SU-DHL-6 (cell line): ENCODE measurements around the gene ZNF253.

Experiments used
- H2AFZ ChIP-seq: fragments of 200-600 bp; sonication (generic); 2 replicates; pipeline ENCODE4 v1.6.1; 2014; ENCODE audit warnings: low read depth, mild to moderate bottlenecking, moderate library complexity, mixed read lengths, antibody characterized with exemption, low read length; ENCODE audit not compliant: severe bottlenecking
- H3F3A ChIP-seq: fragments of 200-600 bp; shearing (Covaris generic); 2 replicates; pipeline ENCODE4 v1.6.0; 2016; ENCODE audit warnings: antibody characterized with exemption, mild to moderate bottlenecking; ENCODE audit not compliant: insufficient read depth
- H3K27ac ChIP-seq: fragments of 200-600 bp; sonication (generic); 2 replicates; pipeline ENCODE4 v1.5.1; 2016; ENCODE audit warnings: low read depth, mild to moderate bottlenecking, low read length, moderate library complexity, mixed read lengths
- H3K27me3 ChIP-seq: fragments of 200-600 bp; sonication (generic), shearing (Covaris generic); 2 replicates; pipeline ENCODE4 v1.6.0; 2014; ENCODE audit warnings: mild to moderate bottlenecking, low read length
- H3K36me3 ChIP-seq: fragments of 200-600 bp; sonication (generic); 2 replicates; pipeline ENCODE4 v1.6.1; 2014; ENCODE audit warnings: mild to moderate bottlenecking, low read length, mixed read lengths
- H3K4me2 ChIP-seq: fragments of 300-600, 200-600 bp; shearing (Covaris generic), sonication (generic); 2 replicates; pipeline ENCODE4 v1.6.0; 2014; ENCODE audit warnings: low read length, low read depth, mild to moderate bottlenecking; ENCODE audit not compliant: poor library complexity, severe bottlenecking
- H3K4me3 ChIP-seq: fragments of 200-600 bp; sonication (generic); 2 replicates; pipeline ENCODE4 v1.5.1; 2014; ENCODE audit warnings: antibody characterized with exemption, low read length, mild to moderate bottlenecking, mixed read lengths; ENCODE audit not compliant: insufficient read depth, poor library complexity, severe bottlenecking
- H3K79me2 ChIP-seq: fragments of 200-600 bp; sonication (generic); 2 replicates; pipeline ENCODE4 v1.6.1; 2014; ENCODE audit warnings: mild to moderate bottlenecking, low read length, moderate library complexity; ENCODE audit not compliant: insufficient read depth
- H3K9ac ChIP-seq: fragments of 200-600 bp; sonication (generic); 2 replicates; pipeline ENCODE4 v1.7.0; 2014; ENCODE audit warnings: mild to moderate bottlenecking, low read length
- H3K9me2 ChIP-seq: fragments of 200-600 bp; sonication (generic); replicated peaks from 2 replicates; pipeline ENCODE4 v1.6.1; 2014; ENCODE audit warnings: low read length; ENCODE audit not compliant: insufficient read depth
- H3K9me3 ChIP-seq: fragments of 200-600 bp; sonication (generic); 2 replicates; pipeline ENCODE4 v1.6.1; 2014; ENCODE audit warnings: low read length, mixed read lengths; ENCODE audit not compliant: insufficient read depth
- H4K20me1 ChIP-seq: fragments of 200-600 bp; sonication (generic); 2 replicates; pipeline ENCODE4 v1.6.1; 2014; ENCODE audit warnings: low read depth, mild to moderate bottlenecking, antibody characterized with exemption, low read length, moderate library complexity, mixed read lengths
- EZH2phosphoT487 ChIP-seq: fragments of 200-600 bp; sonication (generic), shearing (Covaris generic); conservative IDR thresholded peaks from 2 replicates; pipeline ENCODE4 v1.6.1; 2018; ENCODE audit warnings: mild to moderate bottlenecking, antibody characterized with exemption, low read length, moderate library complexity, mixed read lengths
- TF ChIP-seq, protein P1 (sequence below): fragments of 200-600 bp; sonication (generic); IDR thresholded peaks from one replicate; pipeline ENCODE4 v1.5.1; 2017; ENCODE audit warnings: antibody characterized with exemption, mild to moderate bottlenecking, low read length, moderate library complexity; ENCODE audit not compliant: insufficient read depth, poor library complexity, severe bottlenecking

The ZNF253 gene

DNA sequence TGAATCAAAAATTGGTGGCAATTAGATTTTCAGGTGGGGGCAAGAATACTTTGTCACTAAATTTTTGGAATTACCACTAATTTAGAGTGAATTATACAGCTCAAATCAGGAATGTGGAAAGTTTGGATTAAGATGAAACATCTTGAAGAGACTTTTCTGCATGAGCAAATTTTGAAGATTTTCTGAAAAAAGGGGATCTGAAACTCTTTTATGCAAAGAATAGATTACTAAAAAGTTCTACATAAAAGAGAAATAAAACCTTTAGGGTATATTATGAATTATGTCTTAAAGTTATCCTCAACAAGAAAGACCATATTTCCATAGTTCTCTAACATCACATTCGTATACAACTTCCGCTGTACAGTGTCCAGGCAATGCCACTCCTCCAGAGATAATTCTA is 71.7 kb downstream of the ZNF253 start:
- no peak overlapping the region for H2AFZ ChIP-seq
- H3K27me3 ChIP-seq = no peaks in the 10 kb centered on the region
- no peaks in the 10 kb centered on the region for H3K79me2 ChIP-seq
- H3K4me2 ChIP-seq = no peak overlapping the region
- TF ChIP-seq, protein P1, sequence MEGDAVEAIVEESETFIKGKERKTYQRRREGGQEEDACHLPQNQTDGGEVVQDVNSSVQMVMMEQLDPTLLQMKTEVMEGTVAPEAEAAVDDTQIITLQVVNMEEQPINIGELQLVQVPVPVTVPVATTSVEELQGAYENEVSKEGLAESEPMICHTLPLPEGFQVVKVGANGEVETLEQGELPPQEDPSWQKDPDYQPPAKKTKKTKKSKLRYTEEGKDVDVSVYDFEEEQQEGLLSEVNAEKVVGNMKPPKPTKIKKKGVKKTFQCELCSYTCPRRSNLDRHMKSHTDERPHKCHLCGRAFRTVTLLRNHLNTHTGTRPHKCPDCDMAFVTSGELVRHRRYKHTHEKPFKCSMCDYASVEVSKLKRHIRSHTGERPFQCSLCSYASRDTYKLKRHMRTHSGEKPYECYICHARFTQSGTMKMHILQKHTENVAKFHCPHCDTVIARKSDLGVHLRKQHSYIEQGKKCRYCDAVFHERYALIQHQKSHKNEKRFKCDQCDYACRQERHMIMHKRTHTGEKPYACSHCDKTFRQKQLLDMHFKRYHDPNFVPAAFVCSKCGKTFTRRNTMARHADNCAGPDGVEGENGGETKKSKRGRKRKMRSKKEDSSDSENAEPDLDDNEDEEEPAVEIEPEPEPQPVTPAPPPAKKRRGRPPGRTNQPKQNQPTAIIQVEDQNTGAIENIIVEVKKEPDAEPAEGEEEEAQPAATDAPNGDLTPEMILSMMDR = no peak
- TF ChIP-seq EZH2phosphoT487 = no peak
- H3K9me2 ChIP-seq = no peaks in the 10 kb centered on the region
- H3K27ac ChIP-seq = no peak overlapping the region
- H3K4me3 ChIP-seq = no peak overlapping the region
- H3F3A ChIP-seq = peaks cover 19% of the 10 kb centered on the region
- H3K36me3 ChIP-seq = peaks cover 29% of the 10 kb centered on the region
- H3K9ac ChIP-seq = no peak overlapping the region
- no peaks in the 10 kb centered on the region for H4K20me1 ChIP-seq
- peaks cover 36% of the 10 kb centered on the region for H3K9me3 ChIP-seq

DNA sequence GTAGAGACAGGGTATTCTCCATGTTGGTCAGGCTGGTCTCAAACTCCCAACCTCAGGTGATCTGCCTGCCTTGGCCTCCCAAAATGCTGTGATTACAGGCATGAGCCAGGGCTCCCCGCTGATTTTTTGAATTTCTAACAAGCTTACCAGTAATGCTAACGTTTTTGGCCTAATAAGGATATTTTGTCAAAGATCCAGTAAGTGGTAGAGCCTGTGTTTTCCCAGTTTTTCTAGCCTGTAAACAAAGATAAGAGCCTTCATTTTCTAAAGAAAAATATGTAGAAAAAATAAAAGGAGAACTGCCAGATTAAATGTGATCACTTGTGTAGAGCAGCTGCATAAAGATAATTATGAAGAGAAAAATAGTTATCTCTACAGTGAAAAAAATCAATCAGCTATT is 72.8 kb downstream of the ZNF253 start:
- no peaks in the 10 kb centered on the region for H3K9me2 ChIP-seq
- TF ChIP-seq EZH2phosphoT487 = no peak
- TF ChIP-seq, protein P1 = no peak

DNA sequence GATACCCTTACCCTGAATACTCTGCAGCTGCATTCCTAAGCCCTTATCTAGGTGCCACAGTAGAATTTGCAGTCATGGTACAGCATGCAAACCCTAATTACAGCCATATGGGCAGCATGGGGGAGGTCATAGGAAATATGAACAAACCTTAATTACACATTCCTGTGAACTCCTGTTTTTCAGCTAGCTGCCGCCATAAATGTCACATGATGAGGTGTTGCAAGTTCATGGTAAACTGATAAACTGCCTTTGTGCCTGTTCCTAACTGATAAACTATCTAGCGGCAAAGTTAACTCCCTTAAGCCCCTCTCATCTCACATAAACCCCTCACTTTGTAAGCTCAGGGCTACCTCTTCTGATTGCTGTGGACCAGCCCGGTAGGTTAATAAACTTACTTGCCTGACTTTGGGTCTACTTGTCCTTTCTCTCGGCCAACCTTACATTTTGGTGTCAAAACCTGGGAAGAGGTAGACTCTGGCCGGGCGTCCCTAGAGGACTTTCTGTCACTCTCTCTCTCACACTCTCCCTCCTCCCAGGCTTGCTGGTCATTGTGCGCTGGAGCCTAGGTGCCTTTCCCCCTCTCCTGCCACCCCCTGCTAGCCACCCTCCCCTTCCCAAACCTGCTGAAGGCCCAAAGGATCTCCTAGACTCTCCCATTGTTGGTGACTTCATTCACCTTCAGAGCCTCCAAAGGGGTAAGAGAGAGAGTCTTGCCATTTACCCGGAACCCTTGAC is 78.3 kb downstream of the ZNF253 start:
- no peaks in the 10 kb centered on the region for H4K20me1 ChIP-seq
- H3K4me3 ChIP-seq = no peak overlapping the region
- H2AFZ ChIP-seq = no peak overlapping the region
- H3K9ac ChIP-seq = no peak overlapping the region
- H3K27ac ChIP-seq = no peak overlapping the region
- no peak overlapping the region for H3K4me2 ChIP-seq
- H3K27me3 ChIP-seq = 0 out of 2 replicates have a peak, but pooled peaks cover 3% of the 10 kb centered on the region
- no peaks in the 10 kb centered on the region for H3K79me2 ChIP-seq
- TF ChIP-seq, protein P1 = no peak
- no peak for TF ChIP-seq EZH2phosphoT487
- no peaks in the 10 kb centered on the region for H3K36me3 ChIP-seq
- peaks cover 16% of the 10 kb centered on the region; the same call in 1 of the 2 replicates for H3K9me3 ChIP-seq
- H3K9me2 ChIP-seq = no peaks in the 10 kb centered on the region
- no peaks in the 10 kb centered on the region for H3F3A ChIP-seq

More for the DNA sequence above, 72.8 kb downstream of the ZNF253 start:
- no peaks in the 10 kb centered on the region for H4K20me1 ChIP-seq
- peaks cover 26% of the 10 kb centered on the region; the same call in 1 of the 2 replicates for H3K9me3 ChIP-seq
- peaks cover 19% of the 10 kb centered on the region for H3F3A ChIP-seq
- H3K9ac ChIP-seq = no peak overlapping the region
- no peak overlapping the region for H3K4me2 ChIP-seq
- H3K36me3 ChIP-seq = peaks cover 18% of the 10 kb centered on the region
- H2AFZ ChIP-seq = no peak overlapping the region
- no peak overlapping the region for H3K27ac ChIP-seq
- no peaks in the 10 kb centered on the region for H3K79me2 ChIP-seq
- no peak overlapping the region for H3K4me3 ChIP-seq
- H3K27me3 ChIP-seq = no peaks in the 10 kb centered on the region
